NT2/D1 (cell line): Measurements from ENCODE around the gene SH3PXD2A.

Source experiments
- YY1 ChIP-seq: IDR thresholded peaks from 2 replicates; pipeline ENCODE4 v1.6.1; 2011; ENCODE audit not compliant: insufficient read length, insufficient read depth
- ZNF274 ChIP-seq: IDR thresholded peaks from 2 replicates; pipeline ENCODE4 v1.6.1; 2011; ENCODE audit warnings: mild to moderate bottlenecking, low read depth, low read length

DNA sequence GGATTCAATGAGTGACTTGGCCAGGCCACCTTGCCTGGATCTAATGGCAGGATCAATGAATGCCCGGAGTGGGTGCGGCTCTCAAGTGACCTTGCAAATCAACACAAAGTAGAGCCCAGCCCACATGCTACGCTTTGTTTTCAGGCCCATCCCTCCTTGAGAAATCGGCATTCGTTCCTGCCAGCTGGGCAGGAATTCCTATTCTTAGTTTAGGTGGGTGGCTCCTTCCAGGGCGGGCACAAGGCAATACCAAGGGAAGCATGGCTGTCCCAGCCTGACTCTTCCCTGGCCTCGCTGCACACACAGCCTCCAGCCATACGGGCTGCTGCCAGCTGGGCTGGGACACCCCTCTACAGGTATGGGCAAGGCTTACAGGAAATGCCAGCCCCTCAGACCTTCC lies 119.3 kb downstream of the SH3PXD2A start:
- TF ChIP-seq ZNF274: no peak
- no peak for TF ChIP-seq YY1
